GM11168 (cell line): ENCODE results near the gene PGBD5.

Source experiments
- in situ Hi-C: fragments of 300-500 bp; cut with MboI; formaldehyde crosslinking; loops from one replicate; pipeline ENCODE4 v1.12.0; 2022; ENCODE audit warnings: low sequenced_read_pairs; ENCODE audit not compliant: unreplicated experiment

Gene PGBD5

GRCh38 chr1:230400007-230400344, 26.2 kb downstream of the PGBD5 start:
- in situ Hi-C loops: no loop called here

DNA sequence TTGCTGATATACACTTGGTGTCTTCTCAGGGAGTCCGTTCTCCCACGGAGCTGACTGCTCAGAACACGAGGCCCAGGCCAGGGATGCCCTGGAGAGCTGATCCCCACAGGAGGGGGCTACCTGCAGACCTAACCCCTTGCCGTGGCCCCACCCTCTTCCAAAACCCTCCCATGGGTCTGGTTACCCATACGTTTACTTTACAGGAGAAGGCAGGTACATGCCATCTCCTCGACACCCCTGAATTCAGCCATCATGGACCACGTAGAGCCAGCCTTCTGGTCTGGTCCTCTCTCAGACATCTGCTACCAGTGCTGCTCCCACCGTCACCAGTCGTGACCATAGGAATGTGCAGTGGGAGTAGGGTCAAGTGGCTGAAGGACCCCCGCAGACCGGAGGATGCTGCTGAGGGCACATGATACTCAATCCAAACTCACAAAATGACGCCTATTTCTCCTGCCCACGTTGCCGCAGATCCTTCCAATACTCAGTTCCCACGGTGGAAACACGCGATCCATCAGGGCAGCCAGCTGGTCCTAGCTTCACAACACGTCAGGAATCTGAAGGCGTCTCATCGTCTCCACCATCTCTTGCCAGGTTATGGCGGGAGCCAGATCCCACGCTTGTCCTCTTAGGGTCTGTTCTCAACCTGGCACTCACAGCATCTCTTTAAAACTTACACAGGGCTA, 26.7 kb downstream of the PGBD5 start:
- in situ Hi-C loops: no loop called here

GRCh38 chr1:230398856-230399255, 27.3 kb downstream of the PGBD5 start:
- in situ Hi-C loops: no loop called here

GRCh38 chr1:230396966-230397365, 29.2 kb downstream of the PGBD5 start:
- in situ Hi-C loops: no loop called here

DNA sequence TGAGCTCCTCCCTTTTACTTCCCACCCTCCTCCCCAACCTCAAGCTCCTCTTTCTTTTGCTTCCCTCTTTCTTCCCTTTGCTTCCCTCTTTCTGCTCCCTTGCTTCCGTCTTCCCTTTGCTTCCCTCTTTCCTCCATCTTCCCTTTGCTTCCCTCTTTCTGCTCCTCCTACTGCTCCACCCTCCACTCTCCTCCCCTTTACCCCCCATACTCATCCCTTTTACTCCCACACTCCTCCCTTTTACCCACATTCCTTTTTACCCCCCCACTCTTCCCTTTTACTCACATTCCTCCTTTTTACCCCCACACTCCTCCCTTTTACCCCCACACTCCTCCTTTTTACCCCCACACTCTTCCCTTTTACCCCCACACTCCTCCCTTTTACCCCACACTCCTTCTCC, 30.2 kb downstream of the PGBD5 start:
- in situ Hi-C loops: no loop called here

- in situ Hi-C loops: no loop called here
Observed at GRCh38 chr1:230394741-230395140, 31.4 kb downstream of the PGBD5 start.

DNA sequence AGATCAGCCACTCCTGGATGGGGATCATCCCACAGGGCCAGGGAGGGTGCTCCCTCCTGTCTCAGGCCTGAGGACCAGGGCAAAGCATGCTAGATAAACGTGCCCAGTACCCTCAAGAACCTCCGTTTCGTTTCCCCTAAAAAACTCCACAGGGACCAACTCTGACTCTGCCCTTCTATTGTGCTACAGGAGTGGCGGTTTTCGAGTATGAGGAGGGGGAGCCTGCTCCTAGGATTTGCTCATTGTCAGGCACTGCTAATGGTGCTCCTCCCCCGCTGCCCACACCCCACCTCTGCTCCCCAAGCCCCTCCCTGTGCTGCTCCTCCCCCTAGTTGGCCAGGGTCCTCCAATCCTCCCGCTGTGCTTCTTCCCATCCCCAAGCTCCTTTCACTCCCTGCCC, 32.0 kb downstream of the PGBD5 start:
- in situ Hi-C loops: no loop called here

DNA sequence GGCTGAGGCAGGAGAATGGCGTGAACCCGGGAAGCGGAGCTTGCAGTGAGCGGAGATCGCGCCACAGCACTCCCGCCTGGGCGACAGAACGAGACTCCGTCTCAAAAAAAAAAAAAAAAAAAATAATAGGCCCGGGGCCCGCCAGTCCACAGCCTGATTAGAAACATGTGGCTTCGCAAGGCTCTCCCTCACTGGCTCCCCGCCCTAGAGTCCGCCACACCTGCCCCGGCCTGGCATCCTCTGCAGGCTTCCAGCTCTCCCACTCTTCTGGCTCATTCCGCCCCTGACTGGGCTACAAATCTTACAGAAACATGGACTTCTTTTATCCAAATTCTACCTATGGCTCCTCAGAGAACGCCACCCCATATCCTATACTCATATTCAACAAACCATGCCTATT, 32.4 kb downstream of the PGBD5 start:
- in situ Hi-C loops: no loop called here

DNA sequence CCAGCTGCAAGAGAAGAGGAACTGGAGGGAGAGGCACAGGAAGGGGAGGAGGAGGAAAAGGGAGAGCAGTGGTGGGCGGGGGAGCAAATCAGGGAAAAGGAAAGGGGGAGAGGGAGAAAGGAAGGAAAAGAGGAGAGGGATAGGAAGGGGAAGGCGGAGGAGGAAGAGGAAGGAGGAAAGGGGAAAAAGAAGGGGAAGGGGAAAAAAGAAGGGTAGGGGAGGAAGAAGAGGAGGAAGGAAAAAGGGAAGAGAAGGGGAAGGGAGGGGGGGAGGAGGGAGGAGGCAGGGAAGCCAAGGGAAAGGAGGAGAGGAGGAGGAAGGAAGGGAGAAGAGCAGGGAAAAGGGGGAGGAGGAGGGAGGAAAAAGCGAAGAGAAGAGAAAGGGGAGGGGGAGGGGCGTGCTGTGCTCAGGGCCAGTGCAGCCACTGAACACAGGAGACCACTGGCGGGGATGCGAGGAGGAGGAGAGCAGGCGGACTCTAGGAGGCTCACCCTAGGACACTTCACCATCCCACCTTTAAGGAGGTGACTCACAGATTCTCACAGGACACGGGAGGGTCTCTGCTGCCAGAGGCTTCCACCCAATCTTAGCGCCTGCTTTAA, 33.1 kb downstream of the PGBD5 start:
- in situ Hi-C loops: no loop called here

DNA sequence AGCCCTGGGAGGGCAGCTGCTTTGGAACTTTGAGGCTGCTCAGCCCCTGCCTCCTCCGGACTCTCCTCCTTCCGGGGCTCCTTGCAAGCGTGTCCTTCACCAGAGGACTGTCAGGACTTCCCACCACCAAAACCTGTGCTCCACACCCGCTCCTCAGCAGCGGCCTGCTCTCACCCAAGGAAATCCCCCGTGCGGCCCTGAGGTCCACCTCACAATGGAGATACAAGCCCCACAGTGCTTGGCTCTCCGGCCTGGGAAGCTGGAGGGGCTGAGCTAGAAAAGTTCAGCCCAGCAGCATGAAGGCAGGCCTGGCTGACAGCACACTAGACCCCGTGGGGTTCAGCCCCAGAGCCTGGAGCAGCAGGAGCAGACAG, 33.6 kb downstream of the PGBD5 start:
- in situ Hi-C loops: no loop called here

DNA sequence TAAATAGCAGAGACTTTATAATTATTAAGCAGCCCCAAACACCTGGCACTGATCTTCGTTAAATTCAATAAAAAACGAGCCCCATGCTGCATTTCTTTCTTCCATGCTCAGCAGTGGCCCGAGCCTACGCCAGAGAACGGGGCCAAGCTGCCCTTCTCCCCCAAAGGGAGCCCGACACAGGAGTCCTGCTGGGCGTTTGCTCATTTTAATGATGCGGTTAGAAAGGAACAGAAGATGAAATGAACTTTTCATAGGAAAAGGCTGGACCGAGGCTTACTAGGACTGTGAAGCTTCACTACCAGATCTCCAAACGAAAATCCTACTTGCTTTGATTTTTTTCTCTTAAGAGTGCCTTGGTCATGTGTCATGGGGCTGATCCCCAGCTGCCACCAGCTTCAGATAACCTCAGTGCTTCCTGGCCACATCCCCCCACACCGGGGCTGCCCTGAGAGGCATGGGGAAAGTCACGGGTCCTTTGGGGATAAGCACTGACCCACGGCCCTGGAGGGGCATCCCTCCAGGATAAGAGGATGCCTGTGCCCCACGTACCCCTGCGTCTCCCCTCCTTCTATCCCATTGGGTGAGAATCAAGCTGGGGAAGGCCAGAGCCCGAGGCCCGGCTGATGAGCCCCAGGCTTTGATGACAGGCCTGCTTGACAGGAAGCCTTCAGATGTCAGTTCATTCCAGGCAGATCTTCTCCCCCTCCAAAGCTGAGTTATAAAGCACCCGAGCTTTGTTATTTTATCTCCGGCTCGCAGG, 34.2 kb downstream of the PGBD5 start:
- in situ Hi-C loops: no loop called here

- in situ Hi-C loops: no loop called here
Observed at GRCh38 chr1:230390371-230390770, 35.8 kb downstream of the PGBD5 start.

- in situ Hi-C loops: no loop called here
Observed at GRCh38 chr1:230387876-230388275, 38.3 kb downstream of the PGBD5 start.

DNA sequence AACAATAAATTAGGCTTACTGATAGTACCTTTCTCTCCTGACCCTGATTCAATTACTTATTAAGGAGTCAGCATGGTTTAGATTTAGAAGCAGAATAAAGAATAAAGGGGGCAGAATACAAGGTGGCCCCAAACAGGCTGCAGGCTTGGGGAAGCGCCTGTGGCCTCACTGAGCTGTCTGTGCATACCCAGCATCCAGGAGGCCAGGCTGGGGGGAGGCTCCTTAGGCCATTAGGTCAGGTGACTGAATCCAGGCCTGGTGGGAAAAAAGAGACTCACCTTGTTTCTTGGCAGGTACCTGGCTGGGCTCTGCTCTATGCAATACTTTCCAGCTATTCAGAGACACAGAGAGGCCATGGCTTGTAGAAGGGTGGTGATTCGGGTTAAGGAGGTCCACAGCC, 38.8 kb downstream of the PGBD5 start:
- in situ Hi-C loops: no loop called here

GRCh38 chr1:230386637-230387262, 39.4 kb downstream of the PGBD5 start:
- in situ Hi-C loops: no loop called here

- in situ Hi-C loops: no loop called here
Observed at GRCh38 chr1:230385930-230386329, 40.2 kb downstream of the PGBD5 start.

- in situ Hi-C loops: no loop called here
Observed at GRCh38 chr1:230385158-230385450, 41.0 kb downstream of the PGBD5 start.

GRCh38 chr1:230384380-230385157, 41.6 kb downstream of the PGBD5 start:
- in situ Hi-C loops: no loop called here

DNA sequence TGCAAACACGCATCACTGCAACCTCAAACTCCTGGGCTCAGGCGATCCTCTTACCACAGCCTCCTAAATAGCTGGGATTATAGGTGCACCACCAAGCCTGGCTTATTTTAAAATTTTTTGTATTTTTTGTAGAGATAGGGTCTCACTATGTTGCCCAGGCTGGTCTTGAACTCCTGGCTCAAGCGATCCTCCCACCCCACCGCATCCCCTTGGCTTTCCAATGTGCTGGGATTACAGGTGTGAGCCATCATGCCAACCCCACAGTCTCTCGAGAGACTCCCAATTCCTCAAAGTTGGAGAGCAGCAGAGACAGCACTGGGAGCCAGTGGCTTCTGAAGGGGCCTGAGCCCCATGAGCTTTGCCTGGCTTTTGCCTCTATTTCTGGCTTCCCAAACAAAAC, 42.7 kb downstream of the PGBD5 start:
- in situ Hi-C loops: no loop called here

DNA sequence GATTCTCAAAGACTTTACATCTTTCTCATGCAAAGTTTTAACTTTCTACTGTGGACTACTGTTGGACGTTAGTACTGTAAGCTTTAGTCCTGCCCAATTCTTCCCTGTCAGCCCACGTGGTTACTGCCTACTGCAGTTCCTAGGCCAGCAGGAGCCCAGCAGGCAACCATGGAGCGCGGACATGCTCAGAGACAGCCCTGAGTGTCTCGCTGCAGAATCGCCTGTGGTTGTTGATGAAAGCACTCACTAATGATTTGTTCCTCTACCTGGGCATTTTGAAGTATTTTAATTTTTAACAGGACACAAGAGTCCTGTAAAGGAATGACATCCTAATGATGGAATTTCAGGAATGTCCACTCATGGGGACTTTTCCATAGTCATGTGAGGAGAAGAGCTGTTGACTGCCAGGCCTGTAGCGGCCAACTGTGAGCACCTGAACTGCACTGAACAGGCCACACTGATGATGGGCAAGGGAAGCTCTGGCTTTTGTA, 44.1 kb downstream of the PGBD5 start:
- in situ Hi-C loops: no loop called here

DNA sequence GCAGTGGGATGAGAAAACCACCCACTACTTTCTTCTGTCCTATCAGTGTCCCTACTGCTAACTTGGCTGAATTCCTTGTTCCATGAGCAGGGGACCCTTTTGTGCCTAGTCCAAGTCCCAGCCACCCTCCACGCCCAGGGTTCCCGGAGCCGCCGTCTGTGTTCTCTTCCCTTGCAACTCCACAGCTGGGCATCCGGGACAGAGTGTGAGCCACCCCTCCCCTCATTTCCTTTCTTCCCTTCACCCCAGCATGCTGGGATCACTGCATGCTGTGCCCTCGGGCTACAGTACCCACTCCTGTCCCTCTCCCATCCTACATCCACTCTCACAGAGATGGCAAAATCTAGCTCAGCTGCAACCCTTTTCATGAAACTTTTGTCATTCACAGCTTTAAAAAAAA, 44.5 kb downstream of the PGBD5 start:
- in situ Hi-C loops: no loop called here
